Endothelial cell of umbilical vein (primary cell): Measurements from ENCODE around the gene RAB31. TPM values are rescaled to one million over a fixed set of nuclear protein-coding genes. Genes with fewer than 3 reads are reported as not detected.

Experiments used
- BruUV-seq: library from RNA; stranded (reverse); fragments of 400-500 nt; replicated peaks from 2 replicates; lab custom pipeline; 2021; lab: Mats Ljungman, UMichigan
- CTCF ChIA-PET: fragments of 300-600, 350-600 bp; sonication (Branson Sonifier 250); formaldehyde crosslinking; loops from one replicate; lab custom pipeline; 2021; ENCODE audit warnings: antibody characterized with exemption, inconsistent platforms; lab: Charles Lee
- POLR2A ChIA-PET: fragments of 300-600, 350-600 bp; sonication (Branson Sonifier 250); formaldehyde crosslinking; loops from one replicate; lab custom pipeline; 2021; ENCODE audit warnings: antibody characterized with exemption, inconsistent platforms; lab: Charles Lee
- DNase-seq: peaks from one replicate; pipeline ENCODE4 v3.0.0-alpha.2; 2011; ENCODE audit warnings: low read depth, low spot score
- FAIRE-seq: peaks from 2 replicates; lab custom pipeline; 2011; peaks lifted over from hg19 to GRCh38; lab: Jason Lieb, UNC
- H2AFZ ChIP-seq: 2 replicates; pipeline ENCODE4 v1.6.0; 2012; ENCODE audit warnings: low read depth, low read length, control low read depth, inconsistent platforms
- H3K27ac ChIP-seq: 2 replicates; pipeline ENCODE4 v1.5.1; 2011; ENCODE audit warnings: low read depth, mild to moderate bottlenecking, control low read depth, low read length, moderate library complexity; ENCODE audit not compliant: insufficient read depth
- H3K27me3 ChIP-seq, 2 experiments: 2 replicates each; pipeline versions ENCODE4 v1.6.0 to v1.6.1; 2011; ENCODE audit warnings: low read length in 2 of 2, mixed read lengths in 1 of 2; ENCODE audit not compliant: control insufficient read depth in 2 of 2, insufficient read depth in 2 of 2
- H3K36me3 ChIP-seq, 2 experiments: 2 replicates in 1 of 2; 3 replicates in 1 of 2; pipeline ENCODE4 v1.5.1; 2011; ENCODE audit warnings: low read length in 2 of 2, mild to moderate bottlenecking in 1 of 2, moderate library complexity in 1 of 2; ENCODE audit not compliant: control insufficient read depth in 2 of 2, insufficient read depth in 2 of 2; ENCODE audit errors: extremely low read depth in 1 of 2
- H3K4me1 ChIP-seq: 3 replicates; pipeline ENCODE4 v1.5.1; 2011; ENCODE audit warnings: mild to moderate bottlenecking, low read length; ENCODE audit not compliant: control insufficient read depth, insufficient read depth; ENCODE audit errors: extremely low read depth
- H3K4me2 ChIP-seq: 2 replicates; pipeline ENCODE4 v1.6.1; 2011; ENCODE audit warnings: low read length, control low read depth, mixed read lengths; ENCODE audit not compliant: insufficient read depth
- H3K4me3 ChIP-seq, 3 experiments: fragments of 200-600 bp in 1 of 3; sonication (generic), shearing (Covaris generic) in 1 of 3; replicated peaks in 1 of 3; 2 replicates each; pipeline ENCODE4 v1.5.1; 2011 to 2016; ENCODE audit warnings: control low read depth in 3 of 3, low read length in 3 of 3, mild to moderate bottlenecking in 2 of 3, inconsistent platforms in 1 of 3, low read depth in 1 of 3, moderate library complexity in 1 of 3; ENCODE audit not compliant: insufficient read depth in 1 of 3
- H3K79me2 ChIP-seq: 2 replicates; pipeline ENCODE4 v1.6.0; 2012; ENCODE audit warnings: low read length, inconsistent platforms; ENCODE audit not compliant: control insufficient read depth, insufficient read depth
- H3K9ac ChIP-seq: replicated peaks from 2 replicates; pipeline ENCODE3; 2011; ENCODE audit warnings: low read length, control low read depth; ENCODE audit not compliant: insufficient read depth; ENCODE audit errors: extremely low read depth
- H3K9me1 ChIP-seq: replicated peaks from 3 replicates; pipeline ENCODE4 v1.6.0; 2011; ENCODE audit warnings: mild to moderate bottlenecking, low read length; ENCODE audit not compliant: control insufficient read depth, insufficient read depth; ENCODE audit errors: extremely low read depth
- H3K9me3 ChIP-seq: replicated peaks from 2 replicates; pipeline ENCODE4 v1.5.1; 2012; ENCODE audit warnings: low read length, inconsistent platforms; ENCODE audit not compliant: control insufficient read depth, insufficient read depth
- H4K20me1 ChIP-seq: replicated peaks from 2 replicates; pipeline ENCODE3; 2011; ENCODE audit warnings: mild to moderate bottlenecking, low read length; ENCODE audit not compliant: control insufficient read depth, insufficient read depth; ENCODE audit errors: extremely low read depth
- EZH2 ChIP-seq: IDR thresholded peaks from 2 replicates; pipeline ENCODE4 v1.6.1; 2012; ENCODE audit warnings: borderline replicate concordance, low read depth, mild to moderate bottlenecking, moderate library complexity, low read length, inconsistent platforms; ENCODE audit not compliant: severe bottlenecking
- FOS ChIP-seq: IDR thresholded peaks from 2 replicates; pipeline ENCODE4 v1.6.1; 2011; ENCODE audit warnings: mild to moderate bottlenecking, low read length, moderate library complexity, borderline replicate concordance; ENCODE audit not compliant: insufficient read depth
- GATA2 ChIP-seq: IDR thresholded peaks from 2 replicates; pipeline ENCODE4 v1.7.0; 2011; ENCODE audit warnings: low read depth, mild to moderate bottlenecking, moderate library complexity, mixed read lengths, low read length; ENCODE audit not compliant: insufficient read length, insufficient read depth
- JUN ChIP-seq: IDR thresholded peaks from 2 replicates; pipeline ENCODE4 v1.6.1; 2011; ENCODE audit warnings: borderline replicate concordance, low read depth; ENCODE audit not compliant: insufficient read length, insufficient read depth
- MYC ChIP-seq: IDR thresholded peaks from one replicate; pipeline ENCODE4 v1.6.1; 2011; ENCODE audit warnings: mild to moderate bottlenecking, low read depth, low read length
- POLR2A ChIP-seq: IDR thresholded peaks from 2 replicates; pipeline ENCODE4 v1.6.1; 2012; ENCODE audit warnings: low read depth, mild to moderate bottlenecking, control low read depth, low read length
- POLR2AphosphoS5 ChIP-seq: IDR thresholded peaks from 2 replicates; pipeline ENCODE4 v1.6.1; 2012; ENCODE audit warnings: low read depth, mild to moderate bottlenecking, control low read depth, low read length, moderate library complexity; ENCODE audit not compliant: insufficient read depth
- dilution Hi-C: fragments of 300-500 bp; cut with MboI; formaldehyde crosslinking; loops from one replicate; pipeline ENCODE4 v1.15.0; 2019; ENCODE audit warnings: low sequenced_read_pairs; ENCODE audit not compliant: extremely low pct_ligation_motif_present
- intact Hi-C: fragments of 100-400 bp; cut with micrococcal nuclease; formaldehyde crosslinking; loops from one replicate; pipeline ENCODE4 v1.10.0; 2022
- polyA plus RNA-seq, 4 experiments: library from polyadenylated mRNA; depleted of rRNA in 3 of 4; stranded (reverse) in 3 of 4; unstranded in 1 of 4; fragments of >200 nt; gene quantifications; 2 replicates each; pipeline versions ENCODE4 v1.2.1 to v1.2.3, GENCODE V29; 2011 to 2012; ENCODE audit warnings: missing spikeins in 1 of 4
- total RNA-seq: library from RNA; stranded (reverse); gene quantifications from 2 replicates; pipeline ENCODE4 v1.2.3, GENCODE V29; 2021
- TF ChIP-seq, protein P1 (sequence below), 2 donors: IDR thresholded peaks; 1 replicate in 1 of 2; 2 replicates in 1 of 2; pipeline ENCODE4 v1.5.1; 2011; ENCODE audit warnings: low read length in 2 of 2, mild to moderate bottlenecking in 2 of 2, moderate library complexity in 2 of 2, control low read depth in 1 of 2, inconsistent platforms in 1 of 2, low read depth in 1 of 2; ENCODE audit not compliant: insufficient read depth in 1 of 2; ENCODE audit errors: extremely low read depth in 1 of 2
- TF ChIP-seq, protein P2 (sequence below): IDR thresholded peaks from 2 replicates; pipeline ENCODE4 v1.6.1; 2011; ENCODE audit not compliant: insufficient read depth, insufficient read length

Gene RAB31
- total and polyA plus RNA-seq, 2 donors (not counting 3 experiments of a cell fraction or from before 2014, with no cell fraction given), result 30.5 TPM

GRCh38 chr18:9661564-9661963 is 46.5 kb upstream of the RAB31 start:
- H3K27ac ChIP-seq, result no peak overlapping the region
- no peaks in the 10 kb centered on the region for H3K27me3 ChIP-seq
- no peaks in the 10 kb centered on the region for H3K79me2 ChIP-seq
- no peak overlapping the region for H3K4me2 ChIP-seq
- no peaks in the 10 kb centered on the region for H4K20me1 ChIP-seq
- FAIRE-seq, result no peak
- TF ChIP-seq, protein P1, sequence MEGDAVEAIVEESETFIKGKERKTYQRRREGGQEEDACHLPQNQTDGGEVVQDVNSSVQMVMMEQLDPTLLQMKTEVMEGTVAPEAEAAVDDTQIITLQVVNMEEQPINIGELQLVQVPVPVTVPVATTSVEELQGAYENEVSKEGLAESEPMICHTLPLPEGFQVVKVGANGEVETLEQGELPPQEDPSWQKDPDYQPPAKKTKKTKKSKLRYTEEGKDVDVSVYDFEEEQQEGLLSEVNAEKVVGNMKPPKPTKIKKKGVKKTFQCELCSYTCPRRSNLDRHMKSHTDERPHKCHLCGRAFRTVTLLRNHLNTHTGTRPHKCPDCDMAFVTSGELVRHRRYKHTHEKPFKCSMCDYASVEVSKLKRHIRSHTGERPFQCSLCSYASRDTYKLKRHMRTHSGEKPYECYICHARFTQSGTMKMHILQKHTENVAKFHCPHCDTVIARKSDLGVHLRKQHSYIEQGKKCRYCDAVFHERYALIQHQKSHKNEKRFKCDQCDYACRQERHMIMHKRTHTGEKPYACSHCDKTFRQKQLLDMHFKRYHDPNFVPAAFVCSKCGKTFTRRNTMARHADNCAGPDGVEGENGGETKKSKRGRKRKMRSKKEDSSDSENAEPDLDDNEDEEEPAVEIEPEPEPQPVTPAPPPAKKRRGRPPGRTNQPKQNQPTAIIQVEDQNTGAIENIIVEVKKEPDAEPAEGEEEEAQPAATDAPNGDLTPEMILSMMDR (IDR thresholded peaks at IDR 0.05; ENCODE audit: extremely low read depth in 1 of 2, insufficient read depth in 1 of 2, low read depth in 1 of 2, low read length in 2 of 2), result peak in 1 of 2 donors; percentile 9
- TF ChIP-seq POLR2A, result no peak
- POLR2A ChIA-PET, result no interaction called here
- H3K4me1 ChIP-seq, result no peaks in the 10 kb centered on the region
- H3K9me3 ChIP-seq, result no peaks in the 10 kb centered on the region
- H3K4me3 ChIP-seq, result no peak overlapping the region
- dilution Hi-C loops (no loop called here), intact Hi-C loops (loop anchor here (1.0 kb wide), 1 partner anchor 86 kb away; no protein-coding TSS in a partner anchor)
- no peaks in the 10 kb centered on the region for H3K36me3 ChIP-seq
- no peak for DNase-seq
- BruUV-seq, result no TSS peak
- no peak overlapping the region for H2AFZ ChIP-seq
- no peaks in the 10 kb centered on the region for H3K9me1 ChIP-seq
- no peak overlapping the region for H3K9ac ChIP-seq
- CTCF ChIA-PET, result interaction anchor here (0.6 to 5.2 kb wide), 14 partner anchors 9 to 596 kb away, joined by 3 to 30 read pairs (median 6); no protein-coding TSS in a partner anchor

DNA sequence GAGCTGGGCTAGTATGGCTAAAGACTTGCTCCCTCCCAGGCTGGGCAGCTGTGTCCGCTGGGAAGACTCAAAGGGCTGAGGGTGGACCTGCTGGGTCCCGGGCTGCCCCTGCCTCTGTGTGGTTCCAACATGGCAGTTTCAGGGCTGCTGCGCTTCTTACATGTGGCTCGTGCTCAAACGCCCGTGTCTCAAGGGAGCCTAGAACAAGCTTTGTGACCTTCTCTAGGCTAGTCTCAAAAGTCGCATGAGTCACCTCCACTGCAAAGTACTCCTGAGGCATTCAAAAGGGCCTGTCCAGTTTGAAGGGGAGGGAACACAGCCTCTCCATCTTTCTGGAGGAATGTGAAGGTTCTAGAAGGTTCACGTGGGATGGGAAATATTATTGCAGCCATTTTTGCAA is 44.7 kb upstream of the RAB31 start:
- H3K27me3 ChIP-seq, result no peaks in the 10 kb centered on the region
- H3K4me3 ChIP-seq, result no peak overlapping the region
- no peak for FAIRE-seq
- CTCF ChIA-PET, result interaction anchor here (0.8 to 5.2 kb wide), 4 partner anchors 10 to 89 kb away, joined by 3 to 30 read pairs (median 3); no protein-coding TSS in a partner anchor
- intact Hi-C loops (no loop called here), dilution Hi-C loops (no loop called here)
- no peak overlapping the region for H3K4me2 ChIP-seq
- POLR2A ChIA-PET, result no interaction called here
- no peaks in the 10 kb centered on the region for H3K4me1 ChIP-seq
- H2AFZ ChIP-seq, result no peak overlapping the region
- no peaks in the 10 kb centered on the region for H3K9me1 ChIP-seq
- no peak overlapping the region for H3K27ac ChIP-seq
- BruUV-seq, result no TSS peak
- H3K9ac ChIP-seq, result no peak overlapping the region
- TF ChIP-seq, protein P1 (IDR thresholded peaks at IDR 0.05; ENCODE audit: extremely low read depth in 1 of 2, insufficient read depth in 1 of 2, low read depth in 1 of 2, low read length in 2 of 2), result no peak
- TF ChIP-seq GATA2 (no peak), FOS (no peak), POLR2AphosphoS5 (no peak), EZH2 (no peak), JUN (no peak), POLR2A (no peak), MYC (no peak)
- TF ChIP-seq, protein P2, sequence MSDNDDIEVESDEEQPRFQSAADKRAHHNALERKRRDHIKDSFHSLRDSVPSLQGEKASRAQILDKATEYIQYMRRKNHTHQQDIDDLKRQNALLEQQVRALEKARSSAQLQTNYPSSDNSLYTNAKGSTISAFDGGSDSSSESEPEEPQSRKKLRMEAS, result no peak
- no peaks in the 10 kb centered on the region for H3K79me2 ChIP-seq
- DNase-seq, result no peak
- H3K36me3 ChIP-seq, result no peaks in the 10 kb centered on the region
- H4K20me1 ChIP-seq, result no peaks in the 10 kb centered on the region
- no peaks in the 10 kb centered on the region for H3K9me3 ChIP-seq
